DMS53 treated with DMSO at 0.1 percent for 48 hours (cell line): ENCODE data around the gene PAQR8.

Experiments
- DNase-seq: peaks from one replicate; lab custom pipeline; 2025; ENCODE audit not compliant: unreplicated experiment; lab: John Stamatoyannopoulos, UW

PAQR8 gene

GRCh38 chr6:52346503-52346902 is 15.4 kb upstream of the PAQR8 start:
- DNase-seq: no peak

- DNase-seq: no peak
Measured at GRCh38 chr6:52347818-52348217, 14.1 kb upstream of the PAQR8 start.

GRCh38 chr6:52351879-52352238 is 10.1 kb upstream of the PAQR8 start:
- DNase-seq: no peak

GRCh38 chr6:52352239-52353018 is 9.5 kb upstream of the PAQR8 start:
- DNase-seq: peak; percentile 98

- no peak for DNase-seq
Measured at GRCh38 chr6:52356017-52356416, 5.9 kb upstream of the PAQR8 start.

GRCh38 chr6:52359403-52359802 is 2.5 kb upstream of the PAQR8 start:
- no peak for DNase-seq

- no peak for DNase-seq
Measured at GRCh38 chr6:52360028-52360427, 1.9 kb upstream of the PAQR8 start.

GRCh38 chr6:52360601-52361413 is 1.1 kb upstream of the PAQR8 start:
- no peak for DNase-seq

- no peak for DNase-seq
Measured at GRCh38 chr6:52361414-52361944, 472 bp upstream of the PAQR8 start.

GRCh38 chr6:52362443-52363227 is 684 bp downstream of the PAQR8 start:
- DNase-seq: no peak

- no peak for DNase-seq
Measured at GRCh38 chr6:52363228-52363867, 1.4 kb downstream of the PAQR8 start.

- DNase-seq: no peak
Measured at GRCh38 chr6:52364480-52365166, 2.7 kb downstream of the PAQR8 start.

- no peak for DNase-seq
Measured at GRCh38 chr6:52365317-52365716, 3.4 kb downstream of the PAQR8 start.

GRCh38 chr6:52365866-52366540 is 4.1 kb downstream of the PAQR8 start:
- DNase-seq: no peak

- no peak for DNase-seq
Measured at GRCh38 chr6:52368002-52368401, 6.1 kb downstream of the PAQR8 start.

GRCh38 chr6:52369234-52369633 is 7.3 kb downstream of the PAQR8 start:
- DNase-seq: no peak

- no peak for DNase-seq
Measured at GRCh38 chr6:52371656-52372191, 9.8 kb downstream of the PAQR8 start.

- DNase-seq: no peak
Measured at GRCh38 chr6:52373151-52373690, 11.3 kb downstream of the PAQR8 start.

- no peak for DNase-seq
Measured at GRCh38 chr6:52374247-52374646, 12.3 kb downstream of the PAQR8 start.
